ENCODE data around the gene CARD10.
"Not testable (repeated sequence)": the region's sequence is repeated elsewhere in the genome, so short reads cannot be mapped to it uniquely, and the experiment has no call there.

CARD10 gene

GRCh38 chr22:37556710-37557109 is 37.5 kb upstream of the CARD10 start:
- DNase-seq, result no peak

GRCh38 chr22:37555029-37555428 is 35.8 kb upstream of the CARD10 start:
- no peak for DNase-seq

- DNase-seq, result no peak
Observed at GRCh38 chr22:37553725-37554124, 34.5 kb upstream of the CARD10 start.

- no peak for DNase-seq
Observed at GRCh38 chr22:37552524-37553163, 33.4 kb upstream of the CARD10 start.

- no peak for DNase-seq
Observed at GRCh38 chr22:37551981-37552380, 32.8 kb upstream of the CARD10 start.

GRCh38 chr22:37550921-37551320 is 31.7 kb upstream of the CARD10 start:
- not testable (repeated sequence) for DNase-seq

GRCh38 chr22:37549704-37550059 is 30.5 kb upstream of the CARD10 start:
- DNase-seq, result no peak

GRCh38 chr22:37547251-37547741 is 28.1 kb upstream of the CARD10 start:
- no peak for DNase-seq

- DNase-seq, result no peak
Observed at GRCh38 chr22:37546437-37547250, 27.4 kb upstream of the CARD10 start.

GRCh38 chr22:37545703-37546436 is 26.7 kb upstream of the CARD10 start:
- no peak for DNase-seq

- DNase-seq, result peak; percentile 13
Observed at GRCh38 chr22:37544955-37545702, 25.9 kb upstream of the CARD10 start.

GRCh38 chr22:37542959-37543358 is 23.7 kb upstream of the CARD10 start:
- no peak for DNase-seq

- not testable (repeated sequence) for DNase-seq
Observed at GRCh38 chr22:37542416-37542815, 23.2 kb upstream of the CARD10 start.

GRCh38 chr22:37539790-37540189 is 20.6 kb upstream of the CARD10 start:
- not testable (repeated sequence) for DNase-seq

- peak; percentile 81 for DNase-seq
Observed at GRCh38 chr22:37538590-37539357, 19.6 kb upstream of the CARD10 start.

GRCh38 chr22:37535159-37535558 is 15.9 kb upstream of the CARD10 start:
- DNase-seq, result no peak

- no peak for DNase-seq
Observed at GRCh38 chr22:37534445-37534844, 15.2 kb upstream of the CARD10 start.

- no peak for DNase-seq
Observed at GRCh38 chr22:37533995-37534394, 14.8 kb upstream of the CARD10 start.

GRCh38 chr22:37529652-37530345 is 10.6 kb upstream of the CARD10 start:
- DNase-seq, result no peak

- DNase-seq, result not testable (repeated sequence)
Observed at GRCh38 chr22:37527952-37528351, 8.7 kb upstream of the CARD10 start.

GRCh38 chr22:37527081-37527752 is 8.0 kb upstream of the CARD10 start:
- not testable (repeated sequence) for DNase-seq
